Activated T-helper 1 cell treated with anti-CD3 and anti-CD28 coated beads, Interleukin-12 subunit alpha, Interleukin-12 subunit beta, Interleukin-2, Interleukin-4 antibody, amounts not matched to agents 30 ng/mL and 10 ng/mL and 1 ng/mL, durations not matched to agents 14 hours and 24 hours and 36 hours (primary cell): Measurements from ENCODE around the gene MYCBPAP. TPM values are rescaled to one million over a fixed set of nuclear protein-coding genes. Genes with fewer than 3 reads are reported as not detected.
A peak's percentile ranks its signal among the peaks of the same experiment; 100 is the strongest.

ENCODE experiments used
- DNase-seq: peaks from one replicate; pipeline ENCODE4 v3.0.0; 2021; ENCODE audit warnings: low spot score
- H3K27ac Mint-ChIP-seq: one replicate; pipeline ENCODE4 v1.8.0; 2021; ENCODE audit warnings: mild to moderate bottlenecking, mixed read lengths
- H3K27me3 Mint-ChIP-seq: one replicate; pipeline ENCODE4 v1.8.0; 2022; ENCODE audit warnings: mild to moderate bottlenecking, moderate library complexity, mixed read lengths; ENCODE audit not compliant: insufficient read depth
- H3K36me3 Mint-ChIP-seq: one replicate; pipeline ENCODE4 v1.8.0; 2021; ENCODE audit warnings: low read depth, mixed read lengths
- H3K4me1 Mint-ChIP-seq: one replicate; pipeline ENCODE4 v1.8.0; 2021; ENCODE audit warnings: low read depth, mixed read lengths
- H3K4me3 Mint-ChIP-seq: one replicate; pipeline ENCODE4 v1.8.0; 2021; ENCODE audit warnings: mild to moderate bottlenecking, moderate library complexity, mixed read lengths
- H3K9me3 Mint-ChIP-seq: one replicate; pipeline ENCODE4 v1.8.0; 2021; ENCODE audit warnings: mixed read lengths
- intact Hi-C: fragments of 100-400 bp; cut with micrococcal nuclease; formaldehyde crosslinking; loops from one replicate; pipeline ENCODE4 v1.15.1; 2024
- total RNA-seq: library from RNA; stranded (reverse); gene quantifications from 2 replicates; pipeline ENCODE4 v1.2.3, GENCODE V29; 2022

The MYCBPAP gene
- total RNA-seq, 1 donor from 2014 or later: 3.8 TPM

DNA sequence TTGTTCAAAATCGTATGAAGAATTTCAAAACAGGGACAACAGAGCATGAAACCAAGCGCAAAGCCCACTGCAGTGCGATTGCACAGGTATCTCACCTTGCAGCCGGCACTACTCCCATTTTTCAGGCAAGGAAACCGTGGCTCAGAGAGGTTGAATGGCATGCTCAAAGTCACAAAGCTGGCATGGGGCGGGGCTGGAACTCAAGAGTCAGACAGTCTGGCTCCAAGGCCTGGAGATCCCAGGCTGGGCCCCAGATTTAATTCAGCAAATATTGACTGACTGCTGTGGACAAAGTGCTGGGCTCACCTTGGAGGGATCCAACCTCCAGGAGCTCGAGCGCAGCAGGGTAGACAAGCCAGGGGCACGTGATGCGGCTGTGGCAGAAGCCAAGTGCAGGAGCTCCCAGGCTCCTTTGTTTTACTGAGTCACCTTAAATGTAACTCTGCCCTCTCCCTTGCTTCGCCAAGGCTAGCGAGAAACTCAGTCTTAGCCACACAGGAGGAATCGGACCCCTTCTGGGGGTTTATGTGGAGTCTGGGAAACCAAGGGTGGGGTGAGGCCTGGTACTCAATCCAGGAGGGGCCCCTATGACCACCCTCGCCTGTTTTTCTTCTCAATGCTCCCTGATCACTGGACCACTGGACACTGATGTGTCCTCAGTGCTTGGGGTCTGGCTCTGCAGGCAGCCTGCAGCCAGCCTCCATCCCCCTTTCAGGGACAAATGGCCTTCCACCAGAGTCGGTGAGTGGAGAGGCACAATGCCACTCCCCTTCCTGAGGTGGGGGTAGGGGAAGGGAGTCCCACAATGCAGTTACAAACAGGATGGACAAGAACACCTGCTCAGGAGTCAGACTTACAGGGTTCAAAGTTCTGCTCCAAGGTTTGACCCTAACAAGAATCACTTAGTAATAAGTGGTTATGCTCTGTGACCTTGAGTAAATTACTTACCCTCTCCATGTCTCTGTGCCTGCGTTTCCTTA, 34.8 kb downstream of the MYCBPAP start:
- Mint-ChIP-seq H3K27ac (no peak overlapping the region), H3K4me3 (peak overlapping the region; percentile 64), H3K27me3 (peaks cover 15% of the 10 kb centered on the region), H3K9me3 (no peaks in the 10 kb centered on the region), H3K36me3 (no peaks in the 10 kb centered on the region), H3K4me1 (peaks cover 23% of the 10 kb centered on the region)
- intact Hi-C loops: loop anchor here (1.0 kb wide), 4 partner anchors 17 to 164 kb away; partner anchors contain the start of genes ANKRD40 and CACNA1G
- DNase-seq: no peak

- intact Hi-C loops: no loop called here
- H3K27me3 Mint-ChIP-seq: peaks cover 15% of the 10 kb centered on the region
- no peak overlapping the region for H3K4me3 Mint-ChIP-seq
- H3K4me1 Mint-ChIP-seq: peaks cover 23% of the 10 kb centered on the region
- DNase-seq: no peak
- H3K27ac Mint-ChIP-seq: no peak overlapping the region
- no peaks in the 10 kb centered on the region for H3K36me3 Mint-ChIP-seq
- no peaks in the 10 kb centered on the region for H3K9me3 Mint-ChIP-seq
Observed at GRCh38 chr17:50544516-50544915, 36.3 kb downstream of the MYCBPAP start.

DNA sequence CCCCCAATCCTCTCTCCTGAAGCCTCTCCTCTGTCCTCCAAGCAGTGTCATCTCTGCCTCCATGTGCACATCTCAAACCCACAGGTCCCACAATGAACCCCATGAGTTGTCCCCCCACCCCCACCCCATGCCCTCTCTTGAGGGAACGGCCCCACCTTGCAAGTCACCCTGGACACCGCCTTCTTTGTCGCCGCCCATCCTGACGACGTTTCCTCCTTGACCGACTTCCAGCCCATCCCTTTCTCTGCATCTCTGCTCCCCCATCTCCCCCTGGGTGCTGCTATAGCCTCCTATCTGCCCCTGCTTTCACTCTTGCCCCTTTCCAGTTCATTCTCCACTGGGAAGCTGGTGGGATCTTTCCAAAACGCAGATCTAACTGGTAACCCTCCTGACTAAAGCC, 37.1 kb downstream of the MYCBPAP start:
- Mint-ChIP-seq H3K4me3 (no peak overlapping the region), H3K4me1 (peaks cover 23% of the 10 kb centered on the region), H3K9me3 (no peaks in the 10 kb centered on the region), H3K27me3 (peaks cover 12% of the 10 kb centered on the region), H3K36me3 (no peaks in the 10 kb centered on the region), H3K27ac (no peak overlapping the region)
- DNase-seq: no peak
- intact Hi-C loops: no loop called here

GRCh38 chr17:50546701-50547034, 38.4 kb downstream of the MYCBPAP start:
- no peak for DNase-seq
- no peaks in the 10 kb centered on the region for H3K36me3 Mint-ChIP-seq
- H3K4me3 Mint-ChIP-seq: peak overlapping the region; percentile 47
- H3K9me3 Mint-ChIP-seq: no peaks in the 10 kb centered on the region
- peaks cover 12% of the 10 kb centered on the region for H3K27me3 Mint-ChIP-seq
- intact Hi-C loops: loop anchor here (1.0 to 2.0 kb wide), 10 partner anchors 14 to 410 kb away; partner anchors contain the start of genes CACNA1G, LUC7L3, MYCBPAP and RSAD1
- no peak overlapping the region for H3K27ac Mint-ChIP-seq
- H3K4me1 Mint-ChIP-seq: peaks cover 19% of the 10 kb centered on the region

DNA sequence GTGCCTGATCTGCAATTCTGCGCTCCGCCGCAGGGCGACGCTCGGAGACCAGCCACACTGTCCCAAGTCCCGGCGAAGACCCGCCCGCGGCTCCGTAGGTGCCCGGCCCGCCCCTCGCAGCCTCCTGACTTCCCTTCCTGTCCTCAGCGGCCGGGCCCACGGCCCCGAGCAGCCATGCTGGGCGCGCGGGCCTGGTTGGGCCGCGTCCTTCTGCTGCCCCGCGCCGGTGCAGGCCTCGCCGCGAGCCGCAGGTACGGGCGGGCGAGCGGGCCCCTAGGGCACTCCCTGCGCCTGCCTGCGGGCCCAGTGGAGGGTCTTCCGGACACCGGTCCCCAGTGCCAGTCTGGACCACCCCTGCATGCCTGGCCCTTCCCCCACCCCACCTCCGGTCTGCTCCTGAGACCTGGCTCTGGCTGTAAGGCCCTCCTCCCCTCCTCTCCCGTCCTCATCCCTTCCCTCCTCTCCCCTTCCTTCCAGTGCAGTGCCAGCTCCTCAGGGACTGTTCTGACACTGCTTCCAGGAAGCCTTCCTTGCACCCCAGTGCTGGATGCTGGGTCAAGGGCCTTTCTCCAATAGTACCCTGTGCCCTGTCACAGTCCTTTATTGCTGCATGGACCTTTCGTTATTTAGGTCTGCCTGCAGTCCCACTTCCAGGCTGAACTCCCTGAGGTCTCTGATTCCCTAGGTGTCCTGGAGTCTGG, 38.9 kb downstream of the MYCBPAP start, which contains the start of gene SPATA20:
SPATA20 (plus strand) TSS at position 140 of the 701 bp plus-strand sequence; CDS start at position 175, 35 bp downstream.
- Mint-ChIP-seq H3K9me3 (no peaks in the 10 kb centered on the region), H3K4me1 (peaks cover 16% of the 10 kb centered on the region), H3K27me3 (peaks cover 12% of the 10 kb centered on the region), H3K4me3 (peak within 1 kb of the TSS; percentile 77), H3K27ac (peak within 1 kb of the TSS; percentile 79), H3K36me3 (no peaks in the 10 kb centered on the region)
- intact Hi-C loops: loop anchor here (1.0 to 2.0 kb wide), 10 partner anchors 13 to 410 kb away; partner anchors contain the start of genes CACNA1G, LUC7L3, MYCBPAP and RSAD1
- peak; percentile 81 for DNase-seq

- intact Hi-C loops: loop anchor here (1.0 to 2.0 kb wide), 10 partner anchors 13 to 409 kb away; partner anchors contain the start of genes CACNA1G, LUC7L3, MYCBPAP and RSAD1
- H3K27ac Mint-ChIP-seq: peak overlapping the region; percentile 79
- no peaks in the 10 kb centered on the region for H3K9me3 Mint-ChIP-seq
- H3K4me1 Mint-ChIP-seq: peaks cover 11% of the 10 kb centered on the region
- no peaks in the 10 kb centered on the region for H3K36me3 Mint-ChIP-seq
- H3K4me3 Mint-ChIP-seq: peak overlapping the region; percentile 77
- DNase-seq: no peak
- H3K27me3 Mint-ChIP-seq: peaks cover 12% of the 10 kb centered on the region
Observed at GRCh38 chr17:50547736-50548083, 39.5 kb downstream of the MYCBPAP start.

- Mint-ChIP-seq H3K27me3 (peaks cover 12% of the 10 kb centered on the region), H3K9me3 (no peaks in the 10 kb centered on the region), H3K4me1 (peaks cover 9% of the 10 kb centered on the region)
Observed at GRCh38 chr17:50548831-50549230, 40.6 kb downstream of the MYCBPAP start.

GRCh38 chr17:50549256-50549941, 41.2 kb downstream of the MYCBPAP start:
- DNase-seq: no peak
- H3K27ac Mint-ChIP-seq: no peak overlapping the region
- H3K9me3 Mint-ChIP-seq: no peaks in the 10 kb centered on the region
- H3K4me1 Mint-ChIP-seq: peaks cover 9% of the 10 kb centered on the region
- no peak overlapping the region for H3K4me3 Mint-ChIP-seq
- no peaks in the 10 kb centered on the region for H3K36me3 Mint-ChIP-seq
- peaks cover 8% of the 10 kb centered on the region for H3K27me3 Mint-ChIP-seq
- intact Hi-C loops: no loop called here

More at GRCh38 chr17:50548831-50549230, 40.6 kb downstream of the MYCBPAP start:
- intact Hi-C loops: no loop called here
- Mint-ChIP-seq H3K4me3 (no peak overlapping the region), H3K27ac (no peak overlapping the region), H3K36me3 (no peaks in the 10 kb centered on the region)
- DNase-seq: no peak

DNA sequence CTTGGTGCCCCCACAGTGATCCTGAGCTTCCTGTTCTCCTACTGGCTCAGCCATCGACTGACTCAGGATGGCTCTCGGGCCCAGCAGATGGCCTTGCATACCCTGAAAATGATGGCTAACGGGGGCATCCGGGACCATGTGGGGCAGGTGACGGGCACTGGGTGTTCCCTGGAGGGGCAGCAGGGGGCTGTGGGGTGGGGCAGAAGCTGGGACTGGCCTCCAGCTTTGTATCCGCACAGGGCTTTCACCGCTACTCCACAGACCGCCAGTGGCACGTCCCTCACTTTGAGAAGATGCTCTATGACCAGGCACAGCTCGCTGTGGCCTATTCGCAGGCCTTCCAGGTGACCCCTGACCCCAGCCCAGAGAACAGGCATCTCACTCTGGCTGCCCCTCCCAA, 41.7 kb downstream of the MYCBPAP start:
- peaks cover 8% of the 10 kb centered on the region for H3K27me3 Mint-ChIP-seq
- no peaks in the 10 kb centered on the region for H3K9me3 Mint-ChIP-seq
- H3K4me1 Mint-ChIP-seq: peaks cover 9% of the 10 kb centered on the region
- no peak for DNase-seq
- intact Hi-C loops: no loop called here
- no peak overlapping the region for H3K27ac Mint-ChIP-seq
- no peak overlapping the region for H3K4me3 Mint-ChIP-seq
- no peaks in the 10 kb centered on the region for H3K36me3 Mint-ChIP-seq

DNA sequence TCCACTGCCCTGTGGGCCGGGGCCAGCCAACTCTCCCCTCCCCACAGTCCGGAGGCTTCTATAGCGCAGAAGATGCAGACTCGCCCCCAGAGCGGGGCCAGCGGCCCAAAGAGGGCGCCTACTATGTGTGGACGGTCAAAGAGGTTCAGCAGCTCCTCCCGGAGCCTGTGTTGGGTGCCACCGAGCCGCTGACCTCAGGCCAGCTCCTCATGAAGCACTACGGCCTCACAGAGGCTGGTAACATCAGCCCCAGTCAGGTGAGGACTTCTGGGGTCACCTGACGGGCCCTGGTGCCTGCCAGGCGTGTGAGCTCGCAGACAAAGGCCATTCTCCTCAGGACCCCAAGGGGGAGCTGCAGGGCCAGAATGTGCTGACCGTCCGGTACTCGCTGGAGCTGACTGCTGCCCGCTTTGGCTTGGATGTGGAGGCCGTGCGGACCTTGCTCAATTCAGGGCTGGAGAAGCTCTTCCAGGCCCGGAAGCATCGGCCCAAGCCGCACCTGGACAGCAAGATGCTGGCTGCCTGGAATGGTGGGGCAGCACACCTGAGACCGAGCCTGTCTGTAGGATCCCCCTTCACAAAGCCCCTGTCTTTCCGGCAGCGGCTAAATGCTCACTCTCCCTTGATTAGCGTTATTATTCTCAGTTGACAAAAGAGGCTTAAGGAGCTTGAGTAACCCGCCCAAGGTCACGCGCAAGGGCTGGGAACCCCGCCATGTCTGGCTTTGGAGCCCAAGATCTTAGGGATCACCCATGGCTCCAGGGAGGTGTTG, 42.6 kb downstream of the MYCBPAP start:
- intact Hi-C loops: no loop called here
- Mint-ChIP-seq H3K36me3 (no peaks in the 10 kb centered on the region), H3K27ac (no peak overlapping the region), H3K4me1 (peaks cover 9% of the 10 kb centered on the region), H3K27me3 (peaks cover 2% of the 10 kb centered on the region), H3K9me3 (no peaks in the 10 kb centered on the region), H3K4me3 (no peak overlapping the region)
- DNase-seq: no peak

GRCh38 chr17:50551433-50551815, 43.2 kb downstream of the MYCBPAP start:
- DNase-seq: no peak

DNA sequence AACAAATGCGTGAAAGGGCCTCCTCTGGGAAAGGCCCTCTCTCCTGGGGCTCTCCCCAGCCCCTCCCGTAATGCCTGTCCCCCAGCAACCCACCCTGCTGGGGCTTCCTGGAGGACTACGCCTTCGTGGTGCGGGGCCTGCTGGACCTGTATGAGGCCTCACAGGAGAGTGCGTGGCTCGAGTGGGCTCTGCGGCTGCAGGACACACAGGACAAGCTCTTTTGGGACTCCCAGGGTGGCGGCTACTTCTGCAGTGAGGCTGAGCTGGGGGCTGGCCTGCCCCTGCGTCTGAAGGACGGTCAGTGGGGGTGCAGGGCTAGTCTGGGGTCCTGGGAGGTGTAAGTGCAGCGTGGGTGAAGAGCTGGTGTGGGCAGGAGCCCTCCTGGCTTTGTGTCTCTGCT, 43.6 kb downstream of the MYCBPAP start:
- intact Hi-C loops: no loop called here
- DNase-seq: no peak
- no peak overlapping the region for H3K27ac Mint-ChIP-seq
- peaks cover 4% of the 10 kb centered on the region for H3K27me3 Mint-ChIP-seq
- no peaks in the 10 kb centered on the region for H3K36me3 Mint-ChIP-seq
- H3K4me1 Mint-ChIP-seq: peaks cover under 1% of the 10 kb centered on the region
- no peak overlapping the region for H3K4me3 Mint-ChIP-seq
- no peaks in the 10 kb centered on the region for H3K9me3 Mint-ChIP-seq

More at GRCh38 chr17:50551433-50551815, 43.2 kb downstream of the MYCBPAP start:
- H3K4me3 Mint-ChIP-seq: no peak overlapping the region
- H3K27ac Mint-ChIP-seq: no peak overlapping the region
- H3K36me3 Mint-ChIP-seq: no peaks in the 10 kb centered on the region
- no peaks in the 10 kb centered on the region for H3K9me3 Mint-ChIP-seq
- H3K4me1 Mint-ChIP-seq: peaks cover 5% of the 10 kb centered on the region
- intact Hi-C loops: no loop called here
- peaks cover 4% of the 10 kb centered on the region for H3K27me3 Mint-ChIP-seq
